GM12865 (cell line): ENCODE results near the gene SASH1.

Experiments used
- DNase-seq: peaks from one replicate; pipeline ENCODE4 v3.0.0; 2010; ENCODE audit warnings: low read depth
- H3K4me3 ChIP-seq: 2 replicates; pipeline ENCODE4 v1.5.1; 2011; ENCODE audit warnings: mild to moderate bottlenecking, low read depth, low read length, control low read depth
- CTCF ChIP-seq: IDR thresholded peaks from 2 replicates; pipeline ENCODE4 v1.5.1; 2011; ENCODE audit warnings: low read length, control low read depth, low read depth, inconsistent platforms; ENCODE audit not compliant: insufficient read depth; ENCODE audit errors: missing control alignments

SASH1 gene

GRCh38 chr6:148501178-148501590 lies 158.5 kb downstream of the SASH1 start:
- no peak for TF ChIP-seq CTCF
- DNase-seq, result no peak
- H3K4me3 ChIP-seq, result no peak overlapping the region

- DNase-seq, result no peak
- no peak for TF ChIP-seq CTCF
- H3K4me3 ChIP-seq, result no peak overlapping the region
These were observed 159.6 kb downstream of the SASH1 start for GRCh38 chr6:148502083-148502772.

- H3K4me3 ChIP-seq, result no peak overlapping the region
- no peak for DNase-seq
- TF ChIP-seq CTCF, result no peak
These were observed 160.1 kb downstream of the SASH1 start for GRCh38 chr6:148502773-148503135.

GRCh38 chr6:148503703-148504102 lies 161.1 kb downstream of the SASH1 start:
- TF ChIP-seq CTCF, result no peak
- DNase-seq, result no peak

GRCh38 chr6:148507774-148508173 lies 165.1 kb downstream of the SASH1 start:
- DNase-seq, result no peak
- TF ChIP-seq CTCF, result no peak
- H3K4me3 ChIP-seq, result no peak overlapping the region

More at GRCh38 chr6:148503703-148504102, 161.1 kb downstream of the SASH1 start:
- H3K4me3 ChIP-seq, result no peak overlapping the region

- DNase-seq, result no peak
- TF ChIP-seq CTCF, result no peak
- H3K4me3 ChIP-seq, result no peak overlapping the region
These were observed 165.9 kb downstream of the SASH1 start for GRCh38 chr6:148508401-148509041.
